Left lung (tissue), 10 donors: ENCODE data around the gene SERPINA7. TPM values are rescaled to one million over a fixed set of nuclear protein-coding genes. Genes with fewer than 3 reads are reported as not detected.
"Not testable (repeated sequence)": the region's sequence is repeated elsewhere in the genome, so short reads cannot be mapped to it uniquely, and the experiment has no call there.

ENCODE experiments used
- ATAC-seq: fragments of 200-7000 bp; cut with Tn5 transposase; one replicate; pipeline ENCODE4 v1.9.1; 2020; ENCODE audit warnings: moderate library complexity
- DNase-seq, 4 donors: peaks; one replicate each; pipeline ENCODE4 v3.0.0-alpha.2; 2013 to 2020
- H3K27ac ChIP-seq, 2 donors: fragments of 200-600 bp; sonication (generic) in 1 of 2; one replicate each; pipeline versions ENCODE4 v1.5.0 to v1.8.0; 2020 to 2021
- H3K27me3 ChIP-seq, 2 donors: fragments of 200-600 bp; sonication (generic) in 1 of 2; one replicate each; pipeline versions ENCODE4 v1.5.0 to v1.8.0; 2020 to 2021
- H3K36me3 ChIP-seq, 2 donors: fragments of 200-600 bp; sonication (generic) in 1 of 2; one replicate each; pipeline versions ENCODE4 v1.5.0 to v1.8.0; 2020 to 2021
- H3K4me1 ChIP-seq, 2 donors: fragments of 200-600 bp; one replicate each; pipeline ENCODE4 v1.8.0; 2021
- H3K4me3 ChIP-seq, 2 donors: fragments of 200-600 bp; sonication (generic) in 1 of 2; one replicate each; pipeline versions ENCODE4 v1.5.0 to v1.8.0; 2020 to 2021; ENCODE audit warnings: mild to moderate bottlenecking in 1 of 2
- H3K9me3 ChIP-seq, 2 donors: fragments of 200-600 bp; sonication (generic) in 1 of 2; one replicate each; pipeline versions ENCODE4 v1.5.0 to v1.8.0; 2020 to 2021
- CTCF ChIP-seq, 2 donors: fragments of 200-600 bp; sonication (generic) in 1 of 2; IDR thresholded peaks; one replicate each; pipeline versions ENCODE4 v1.5.0 to v1.8.0; 2021; ENCODE audit warnings: antibody characterized with exemption in 2 of 2
- intact Hi-C, 2 donors: fragments of 100-400 bp; cut with DNase I; formaldehyde crosslinking; loops; one replicate each; pipeline versions ENCODE4 v1.11.2 to v1.14.2; 2022
- polyA plus RNA-seq, 6 donors: library from polyadenylated mRNA; unstranded; fragments of 120-200 nt; gene quantifications; one replicate each; pipeline ENCODE4 v1.2.1, GENCODE V29; 2013; ENCODE audit not compliant: insufficient read length in 6 of 6
- total RNA-seq, 2 donors: library from RNA; stranded (reverse); fragmentation: NEBNext Ultra II Directional; extraction: Animal tissue kit (Norgen Biotek cat#: 25700); gene quantifications; one replicate each; pipeline ENCODE4 v1.2.1, GENCODE V29; 2021
- donor health status: DM: no; HTN: yes; CAD: no.
- donor health status: DM: no; HTN: no; CAD: no.

Gene SERPINA7
- total and polyA plus RNA-seq, 8 donors = not detected

- Histone ChIP-seq H3K36me3 (no peaks in the 10 kb centered on the region), H3K27ac (no peak overlapping the region), H3K4me1 (no peaks in the 10 kb centered on the region), H3K4me3 (no peak overlapping the region), H3K27me3 (no peaks in the 10 kb centered on the region), H3K9me3 (no peaks in the 10 kb centered on the region)
- DNase-seq (no peak), ATAC-seq (no peak)
- intact Hi-C loops = no loop called here
- TF ChIP-seq CTCF (IDR thresholded peaks at IDR 0.05) = no peak
Observed at GRCh38 chrX:106022238-106022637, 16.3 kb downstream of the SERPINA7 start.

- H3K4me1 ChIP-seq = no peaks in the 10 kb centered on the region
- H3K27me3 ChIP-seq = no peaks in the 10 kb centered on the region
- no peak for TF ChIP-seq CTCF (IDR thresholded peaks at IDR 0.05)
- H3K27ac ChIP-seq = no peak overlapping the region
- no peak for ATAC-seq
- intact Hi-C loops = no loop called here
- H3K9me3 ChIP-seq = peaks cover 0 to 4% of the 10 kb centered on the region in 2 donors
- no peaks in the 10 kb centered on the region for H3K36me3 ChIP-seq
- no peak overlapping the region for H3K4me3 ChIP-seq
- DNase-seq = no peak
Observed at GRCh38 chrX:106014119-106014775, 24.3 kb downstream of the SERPINA7 start.

- TF ChIP-seq CTCF (IDR thresholded peaks at IDR 0.05) = no peak
- peaks cover 0 to 4% of the 10 kb centered on the region in 2 donors for H3K9me3 ChIP-seq
- no peak for ATAC-seq
- intact Hi-C loops = no loop called here
- no peaks in the 10 kb centered on the region for H3K36me3 ChIP-seq
- H3K27ac ChIP-seq = no peak overlapping the region
- DNase-seq = no peak
- no peaks in the 10 kb centered on the region for H3K27me3 ChIP-seq
- H3K4me3 ChIP-seq = no peak overlapping the region
- H3K4me1 ChIP-seq = no peaks in the 10 kb centered on the region
Observed at GRCh38 chrX:106009145-106009544, 29.4 kb downstream of the SERPINA7 start.

GRCh38 chrX:106007815-106008214 lies 30.7 kb downstream of the SERPINA7 start:
- no peak for TF ChIP-seq CTCF (IDR thresholded peaks at IDR 0.05)
- Histone ChIP-seq H3K27ac (no peak overlapping the region), H3K27me3 (no peaks in the 10 kb centered on the region), H3K4me3 (no peak overlapping the region), H3K4me1 (no peaks in the 10 kb centered on the region), H3K9me3 (peaks cover 0 to 4% of the 10 kb centered on the region in 2 donors), H3K36me3 (no peaks in the 10 kb centered on the region)
- no peak for DNase-seq
- ATAC-seq = no peak
- intact Hi-C loops = no loop called here

GRCh38 chrX:106005684-106006083 lies 32.8 kb downstream of the SERPINA7 start:
- no peak for TF ChIP-seq CTCF (IDR thresholded peaks at IDR 0.05)
- Histone ChIP-seq H3K27ac (no peak overlapping the region), H3K36me3 (no peaks in the 10 kb centered on the region), H3K9me3 (no peaks in the 10 kb centered on the region), H3K27me3 (no peaks in the 10 kb centered on the region), H3K4me1 (no peaks in the 10 kb centered on the region), H3K4me3 (no peak overlapping the region)
- ATAC-seq (no peak), DNase-seq (no peak)
- intact Hi-C loops = no loop called here

GRCh38 chrX:106000609-106001008 lies 37.9 kb downstream of the SERPINA7 start:
- DNase-seq, H3K4me1 ChIP-seq, H3K4me3 ChIP-seq, intact Hi-C loops, ATAC-seq, H3K27me3 ChIP-seq, H3K27ac ChIP-seq, H3K9me3 ChIP-seq, H3K36me3 ChIP-seq: not testable (repeated sequence)
